PC-3 (cell line): ENCODE measurements around the gene FBLN1. TPM values are rescaled to one million over a fixed set of nuclear protein-coding genes. Genes with fewer than 3 reads are reported as not detected.

Source experiments
- ATAC-seq: fragments of 200-7000 bp; cut with Tn5 transposase; 2 replicates; pipeline ENCODE4 v1.9.1; 2020; ENCODE audit warnings: mild to moderate bottlenecking, moderate library complexity
- BruUV-seq: library from RNA; stranded (reverse); fragments of 400-500 nt; replicated peaks from 2 replicates; lab custom pipeline; 2021; lab: Mats Ljungman, UMichigan
- CTCF ChIA-PET: fragments of 300-600 bp; sonication (Branson Sonifier 250); formaldehyde crosslinking; loops from one replicate; lab custom pipeline; 2022; ENCODE audit warnings: antibody characterized with exemption; lab: Charles Lee
- POLR2A ChIA-PET: fragments of 300-600 bp; sonication (Branson Sonifier 250); formaldehyde crosslinking; loops from one replicate; lab custom pipeline; 2022; ENCODE audit warnings: antibody characterized with exemption; ENCODE audit not compliant: unreplicated experiment; lab: Charles Lee
- DNase-seq: peaks from one replicate; pipeline ENCODE4 v3.0.0-alpha.2; 2015
- H2AFZ ChIP-seq: fragments of 300-600 bp; sonication (generic); 2 replicates; pipeline ENCODE4 v1.6.0; 2016; ENCODE audit warnings: antibody characterized with exemption, low read length
- H3F3A ChIP-seq: fragments of 300-600 bp; sonication (generic); one replicate; pipeline ENCODE4 v1.6.0; 2017; ENCODE audit warnings: antibody characterized with exemption, low read length, control low read depth, mild to moderate bottlenecking; ENCODE audit not compliant: unreplicated experiment
- H3K27ac ChIP-seq: fragments of 300-600 bp; sonication (generic); 2 replicates; pipeline ENCODE4 v1.5.1; 2016; ENCODE audit warnings: mild to moderate bottlenecking, low read length
- H3K27me3 ChIP-seq: fragments of 300-600 bp; sonication (generic); 2 replicates; pipeline ENCODE4 v1.6.1; 2016; ENCODE audit warnings: low read length, mixed read lengths
- H3K36me3 ChIP-seq: fragments of 300-600 bp; sonication (generic); 2 replicates; pipeline ENCODE4 v1.6.1; 2016; ENCODE audit warnings: low read depth, mixed run types, low read length, mixed read lengths
- H3K4me1 ChIP-seq: fragments of 300-600 bp; sonication (generic); 2 replicates; pipeline ENCODE4 v1.5.1; 2016; ENCODE audit warnings: low read length; ENCODE audit not compliant: insufficient read depth
- H3K4me2 ChIP-seq: fragments of 300-600 bp; sonication (generic); 2 replicates; pipeline ENCODE4 v1.6.0; 2016; ENCODE audit warnings: low read length
- H3K4me3 ChIP-seq: fragments of 300-600 bp; sonication (generic); 2 replicates; pipeline ENCODE4 v1.5.1; 2016; ENCODE audit warnings: mild to moderate bottlenecking, low read length, mixed read lengths
- H3K79me2 ChIP-seq: fragments of 300-600 bp; sonication (generic); 2 replicates; pipeline ENCODE4 v1.6.1; 2017; ENCODE audit warnings: low read length, mixed read lengths
- H3K9ac ChIP-seq: fragments of 300-600 bp; sonication (generic); 2 replicates; pipeline ENCODE4 v1.6.0; 2016; ENCODE audit warnings: mild to moderate bottlenecking, low read length
- H3K9me2 ChIP-seq: fragments of 300-600 bp; sonication (generic); replicated peaks from 2 replicates; pipeline ENCODE4 v1.6.1; 2016; ENCODE audit warnings: mixed run types, low read length, mixed read lengths
- H3K9me3 ChIP-seq: fragments of 300-600 bp; sonication (generic); 2 replicates; pipeline ENCODE4 v1.6.1; 2016; ENCODE audit warnings: low read length, mixed read lengths
- H4K20me1 ChIP-seq: fragments of 300-600 bp; sonication (generic); 2 replicates; pipeline ENCODE4 v1.6.1; 2016; ENCODE audit warnings: low read length, mixed read lengths
- CTCF ChIP-seq: fragments of 300-600 bp; sonication (generic); conservative IDR thresholded peaks from 2 replicates; pipeline ENCODE4 v1.5.1; 2017; ENCODE audit warnings: antibody characterized with exemption, low read depth, mild to moderate bottlenecking, low read length
- EZH2 ChIP-seq: fragments of 300-600 bp; sonication (generic); IDR thresholded peaks from one replicate; pipeline ENCODE4 v1.6.1; 2017; ENCODE audit warnings: antibody characterized with exemption, mild to moderate bottlenecking, low read length; ENCODE audit not compliant: unreplicated experiment
- EZH2phosphoT487 ChIP-seq: fragments of 300-600 bp; sonication (generic); IDR thresholded peaks from 2 replicates; pipeline ENCODE4 v1.6.1; 2018; ENCODE audit warnings: mild to moderate bottlenecking, antibody characterized with exemption, low read length, borderline replicate concordance
- intact Hi-C: fragments of 100-400 bp; cut with micrococcal nuclease; formaldehyde crosslinking; loops from 2 replicates; pipeline ENCODE4 v1.9.0; 2023
- total RNA-seq: library from RNA; depleted of rRNA; stranded (reverse); fragments of >200 nt; gene quantifications from 2 replicates; pipeline ENCODE4 v1.2.3, GENCODE V29; 2014

FBLN1 gene
- total RNA-seq, 1 experiment from 2014 or later: 13.4 TPM

GRCh38 chr22:45548991-45549761 lies 46.5 kb downstream of the FBLN1 start:
- H3K36me3 ChIP-seq: no peaks in the 10 kb centered on the region
- H3F3A ChIP-seq: no peaks in the 10 kb centered on the region
- CTCF ChIA-PET: no interaction called here
- H4K20me1 ChIP-seq: no peaks in the 10 kb centered on the region
- peak overlapping the region; percentile 65 for H3K4me2 ChIP-seq
- TSS peak; percentile 70 for BruUV-seq
- POLR2A ChIA-PET: interaction anchor here (0.5 kb wide), 1 partner anchor 13 kb away, joined by 12 read pairs; no protein-coding TSS in a partner anchor
- H3K4me1 ChIP-seq: peaks cover 25% of the 10 kb centered on the region
- DNase-seq: peak; percentile 72
- peak overlapping the region; percentile 44 for H3K9ac ChIP-seq
- H2AFZ ChIP-seq: peak overlapping the region; percentile 77
- H3K9me3 ChIP-seq: no peaks in the 10 kb centered on the region
- no peaks in the 10 kb centered on the region for H3K9me2 ChIP-seq
- H3K27ac ChIP-seq: peak overlapping the region; percentile 79
- no peaks in the 10 kb centered on the region for H3K27me3 ChIP-seq
- no peak overlapping the region for H3K4me3 ChIP-seq
- no peaks in the 10 kb centered on the region for H3K79me2 ChIP-seq
- TF ChIP-seq CTCF (peak; percentile 57), EZH2 (no peak), EZH2phosphoT487 (no peak)
- intact Hi-C loops: loop anchor here (1.0 kb wide), 2 partner anchors 46 to 108 kb away; no protein-coding TSS in a partner anchor
- ATAC-seq: peak; percentile 89

- POLR2A ChIA-PET: interaction anchor here (0.5 kb wide), 1 partner anchor 14 kb away, joined by 12 read pairs; no protein-coding TSS in a partner anchor
- H3F3A ChIP-seq: no peaks in the 10 kb centered on the region
- CTCF ChIA-PET: interaction anchor here (0.6 kb wide), 1 partner anchor 79 kb away, joined by 3 read pairs; no protein-coding TSS in a partner anchor
Measured at GRCh38 chr22:45549762-45550378, 47.2 kb downstream of the FBLN1 start.

More at GRCh38 chr22:45549762-45550378, 47.2 kb downstream of the FBLN1 start:
- H3K79me2 ChIP-seq: no peaks in the 10 kb centered on the region
- H3K9me3 ChIP-seq: no peaks in the 10 kb centered on the region
- ATAC-seq (peak; percentile 3; the same call in 1 of the 2 replicates), DNase-seq (peak; percentile 29)
- H3K27ac ChIP-seq: peak overlapping the region; percentile 79
- H3K4me3 ChIP-seq: no peak overlapping the region
- H3K27me3 ChIP-seq: no peaks in the 10 kb centered on the region
- no peaks in the 10 kb centered on the region for H3K9me2 ChIP-seq
- no peak for TF ChIP-seq EZH2
- TF ChIP-seq EZH2phosphoT487: no peak
- TF ChIP-seq CTCF: no peak
- peak overlapping the region; percentile 44 for H3K9ac ChIP-seq
- BruUV-seq: no TSS peak
- intact Hi-C loops: loop anchor here (1.0 kb wide), 2 partner anchors 47 to 109 kb away; no protein-coding TSS in a partner anchor
- no peaks in the 10 kb centered on the region for H3K36me3 ChIP-seq
- H3K4me2 ChIP-seq: peak overlapping the region; percentile 65
- no peaks in the 10 kb centered on the region for H4K20me1 ChIP-seq
- H3K4me1 ChIP-seq: peaks cover 25% of the 10 kb centered on the region
- peak overlapping the region; percentile 77; the same call in 1 of the 2 replicates for H2AFZ ChIP-seq
